ENCODE results near the gene EPHB1.

Gene EPHB1

GRCh38 chr3:134850761-134851160 is 55.7 kb downstream of the EPHB1 start:
- DNase-seq (ENCODE audit: low read depth), result no peak

GRCh38 chr3:134852132-134852531 is 57.1 kb downstream of the EPHB1 start:
- DNase-seq (ENCODE audit: low read depth), result no peak

DNA sequence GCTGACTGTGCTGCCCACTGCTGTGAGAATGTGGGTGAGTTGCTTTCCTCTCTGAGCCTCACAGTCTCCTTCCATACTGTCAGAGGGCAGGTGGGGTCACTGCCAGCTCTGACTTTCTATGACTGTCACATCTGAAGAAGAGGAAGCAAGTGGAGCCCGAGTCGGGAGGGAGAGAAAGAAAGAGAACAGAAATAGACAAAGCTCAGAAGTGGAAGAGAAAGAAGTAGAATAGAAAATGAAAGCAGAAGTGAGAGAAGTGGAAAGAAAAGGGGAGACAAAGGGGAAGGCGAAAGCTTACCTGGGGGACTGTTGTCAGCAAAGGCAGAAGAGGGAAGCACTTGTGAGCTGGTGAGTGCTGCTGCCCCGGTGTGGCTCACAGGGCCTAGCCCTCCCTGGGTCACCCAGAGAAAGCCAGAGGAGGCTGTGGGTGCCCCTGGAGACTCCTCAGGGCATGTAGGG is 57.9 kb downstream of the EPHB1 start:
- DNase-seq (ENCODE audit: low read depth), result no peak

GRCh38 chr3:134854254-134854653 is 59.2 kb downstream of the EPHB1 start:
- no peak for DNase-seq (ENCODE audit: low read depth)

- DNase-seq (ENCODE audit: low read depth), result no peak
These were observed 62.3 kb downstream of the EPHB1 start for GRCh38 chr3:134857356-134857755.

GRCh38 chr3:134857776-134858362 is 62.8 kb downstream of the EPHB1 start:
- DNase-seq (ENCODE audit: low read depth), result no peak

- DNase-seq (ENCODE audit: low read depth), result no peak
These were observed 63.5 kb downstream of the EPHB1 start for GRCh38 chr3:134858441-134859035.

- DNase-seq (ENCODE audit: low read depth), result no peak
These were observed 64.3 kb downstream of the EPHB1 start for GRCh38 chr3:134859341-134859740.

GRCh38 chr3:134860141-134860540 is 65.1 kb downstream of the EPHB1 start:
- DNase-seq (ENCODE audit: low read depth), result no peak

- no peak for DNase-seq (ENCODE audit: low read depth)
These were observed 68.9 kb downstream of the EPHB1 start for GRCh38 chr3:134863915-134864314.

- no peak for DNase-seq (ENCODE audit: low read depth)
These were observed 69.6 kb downstream of the EPHB1 start for GRCh38 chr3:134864636-134865035.

GRCh38 chr3:134867277-134867676 is 72.2 kb downstream of the EPHB1 start:
- DNase-seq (ENCODE audit: low read depth), result no peak

- DNase-seq (ENCODE audit: low read depth), result no peak
These were observed 74.2 kb downstream of the EPHB1 start for GRCh38 chr3:134869153-134869726.

- no peak for DNase-seq (ENCODE audit: low read depth)
These were observed 76.8 kb downstream of the EPHB1 start for GRCh38 chr3:134871818-134872217.

DNA sequence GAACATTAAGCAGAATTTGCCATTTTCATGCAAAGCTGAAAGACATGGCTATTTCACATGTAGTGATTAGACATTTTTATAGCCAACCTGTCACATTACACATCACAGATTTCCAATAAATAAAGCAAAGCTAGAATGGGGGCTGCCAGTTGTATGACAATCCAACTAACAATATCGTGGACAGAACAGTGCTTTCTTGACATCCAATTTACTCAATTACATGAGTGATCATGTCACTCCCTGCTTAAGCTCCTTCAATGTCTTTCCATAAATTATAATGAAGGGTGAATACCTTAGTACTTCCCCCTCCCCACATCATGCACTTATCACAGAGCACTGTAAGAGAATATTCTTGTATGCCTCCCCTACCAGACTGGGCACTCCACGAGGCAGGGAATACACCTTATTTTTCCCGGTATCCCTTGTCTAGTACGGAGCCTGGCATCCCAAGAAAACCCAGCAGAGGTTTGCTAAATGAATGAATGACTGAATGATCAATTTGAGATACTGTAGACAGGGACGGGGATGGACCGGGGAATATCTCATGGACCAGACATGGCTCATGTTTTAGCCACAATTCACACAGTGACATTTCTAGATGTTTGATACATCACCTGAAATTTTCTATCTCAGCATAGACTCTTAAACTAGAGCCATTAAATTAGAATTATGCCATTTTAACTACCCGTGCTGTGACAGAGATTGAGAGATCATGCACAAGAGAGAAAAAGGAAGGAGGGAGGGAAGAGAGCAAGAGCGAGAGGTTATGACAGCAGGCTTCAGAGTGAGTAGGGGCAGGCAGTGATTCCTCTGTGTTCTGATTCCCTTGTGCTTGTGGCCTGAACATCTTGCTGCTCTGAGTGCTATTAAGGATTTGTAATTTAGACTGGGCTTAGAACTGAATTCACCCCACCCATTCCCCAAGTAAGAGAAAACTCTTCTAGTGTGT is 77.7 kb downstream of the EPHB1 start:
- DNase-seq (ENCODE audit: low read depth), result no peak

- no peak for DNase-seq (ENCODE audit: low read depth)
These were observed 78.7 kb downstream of the EPHB1 start for GRCh38 chr3:134873789-134874188.

- no peak for DNase-seq (ENCODE audit: low read depth)
These were observed 79.8 kb downstream of the EPHB1 start for GRCh38 chr3:134874737-134875413.

- DNase-seq (ENCODE audit: low read depth), result no peak
These were observed 81.8 kb downstream of the EPHB1 start for GRCh38 chr3:134876836-134877235.

DNA sequence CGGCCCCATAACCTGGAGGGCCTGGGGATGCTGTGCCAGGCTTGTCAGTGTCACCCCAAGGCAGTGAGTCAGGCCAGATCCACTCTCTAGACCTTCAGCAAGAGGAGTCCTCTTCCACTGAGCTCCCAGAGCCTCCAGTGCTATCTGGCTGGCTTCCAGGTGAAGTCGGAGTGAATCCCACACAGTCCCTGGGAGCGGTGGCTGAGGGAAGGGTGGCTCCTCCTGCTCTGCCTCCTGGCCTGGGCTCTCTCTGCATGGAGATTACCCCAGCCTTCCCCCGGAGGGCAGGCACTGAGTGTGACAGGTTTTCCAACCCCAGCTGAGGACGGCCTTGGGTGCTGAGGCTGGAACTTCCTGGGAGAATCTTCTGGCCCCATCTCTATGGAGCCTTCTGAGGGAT is 82.7 kb downstream of the EPHB1 start:
- no peak for DNase-seq (ENCODE audit: low read depth)

- DNase-seq (ENCODE audit: low read depth), result no peak
These were observed 84.9 kb downstream of the EPHB1 start for GRCh38 chr3:134879990-134880389.

DNA sequence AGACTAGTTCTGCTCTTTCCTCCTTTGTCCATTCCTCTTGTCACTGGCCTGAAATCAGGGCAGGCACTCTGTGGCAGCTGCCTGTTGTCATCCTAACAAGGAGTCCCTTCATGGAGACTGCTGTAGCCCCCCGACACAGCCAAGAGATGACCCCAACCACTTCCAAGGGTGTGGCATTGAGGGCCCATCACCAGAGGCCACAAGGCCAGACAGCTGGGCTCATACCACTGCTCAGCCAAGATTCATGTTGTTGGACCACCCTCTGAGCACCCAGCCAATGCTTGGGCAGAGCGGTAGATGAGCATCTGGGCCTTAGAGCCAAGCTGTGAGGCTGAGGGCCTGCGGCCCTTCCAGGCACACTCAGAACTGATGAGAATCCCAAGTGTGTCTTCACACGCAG is 85.4 kb downstream of the EPHB1 start:
- no peak for DNase-seq (ENCODE audit: low read depth)

DNA sequence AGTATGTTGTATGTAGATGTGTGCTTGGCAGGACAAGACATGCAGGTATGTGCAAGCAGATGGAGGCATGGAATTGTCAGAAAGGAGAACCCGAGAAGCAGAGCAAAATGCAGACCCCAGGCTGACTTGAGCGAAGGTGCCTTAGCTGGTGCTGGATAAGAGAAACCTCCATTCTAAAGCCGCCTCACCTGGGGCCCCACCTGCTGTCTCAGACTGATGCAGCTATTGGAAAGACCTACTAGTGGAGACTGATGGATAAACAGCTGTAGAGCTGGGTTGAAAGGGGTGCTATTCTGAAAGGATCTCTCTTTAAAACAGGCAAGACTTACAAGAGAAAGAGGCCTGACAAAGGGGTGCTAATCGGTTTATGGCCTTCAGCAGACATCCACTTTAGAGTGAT is 86.2 kb downstream of the EPHB1 start:
- DNase-seq (ENCODE audit: low read depth), result no peak
